ENCODE measurements around the gene RAB11A. TPM values are rescaled to one million over a fixed set of nuclear protein-coding genes. Genes with fewer than 3 reads are reported as not detected.

RAB11A gene
- total RNA-seq, 2 experiments from 2014 or later = 139 to 183 TPM

- no peak for ATAC-seq
- CTCF ChIA-PET = no interaction called here
- no peaks in the 10 kb centered on the region for H3K9me3 Mint-ChIP-seq (ENCODE audit: low read depth)
These were observed 60.3 kb downstream of the RAB11A start for GRCh38 chr15:65929573-65929972.

DNA sequence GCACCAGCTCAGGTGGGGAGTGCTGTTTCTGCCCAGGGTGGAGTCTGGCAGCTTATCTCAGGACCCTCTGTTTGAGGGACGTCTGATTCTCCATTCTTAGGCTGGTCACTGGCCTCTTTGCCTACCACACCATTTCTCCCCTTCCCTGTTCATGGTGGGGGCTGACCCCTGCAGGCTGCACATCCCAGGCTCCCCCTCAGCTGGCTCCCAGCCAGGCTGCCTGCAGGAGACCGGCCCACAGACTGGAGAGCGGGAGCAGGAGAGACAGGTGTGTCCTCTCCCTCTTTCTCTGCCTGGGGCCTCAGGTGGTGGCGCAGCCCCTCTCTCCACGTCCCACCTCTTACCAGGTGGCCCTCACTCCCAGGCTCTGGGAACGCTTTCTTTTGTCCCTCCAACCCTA, 60.8 kb downstream of the RAB11A start:
- no peak overlapping the region for H3K27ac Mint-ChIP-seq
- H3K27me3 Mint-ChIP-seq = no peaks in the 10 kb centered on the region
- H3K9me3 Mint-ChIP-seq (ENCODE audit: low read depth) = no peaks in the 10 kb centered on the region
- H3K4me3 Mint-ChIP-seq = no peak overlapping the region
- H3K4me1 Mint-ChIP-seq = no peaks in the 10 kb centered on the region
- ATAC-seq = no peak
- CTCF ChIA-PET = interaction anchor here (1.0 kb wide), 1 partner anchor 9 kb away, joined by 4 read pairs; no protein-coding TSS in a partner anchor
- DNase-seq = no peak
- no peaks in the 10 kb centered on the region for H3K36me3 Mint-ChIP-seq

More at GRCh38 chr15:65929573-65929972, 60.3 kb downstream of the RAB11A start:
- Mint-ChIP-seq H3K27me3 (no peaks in the 10 kb centered on the region), H3K4me3 (no peak overlapping the region), H3K36me3 (no peaks in the 10 kb centered on the region), H3K4me1 (no peaks in the 10 kb centered on the region), H3K27ac (no peak overlapping the region)
- no peak for DNase-seq

DNA sequence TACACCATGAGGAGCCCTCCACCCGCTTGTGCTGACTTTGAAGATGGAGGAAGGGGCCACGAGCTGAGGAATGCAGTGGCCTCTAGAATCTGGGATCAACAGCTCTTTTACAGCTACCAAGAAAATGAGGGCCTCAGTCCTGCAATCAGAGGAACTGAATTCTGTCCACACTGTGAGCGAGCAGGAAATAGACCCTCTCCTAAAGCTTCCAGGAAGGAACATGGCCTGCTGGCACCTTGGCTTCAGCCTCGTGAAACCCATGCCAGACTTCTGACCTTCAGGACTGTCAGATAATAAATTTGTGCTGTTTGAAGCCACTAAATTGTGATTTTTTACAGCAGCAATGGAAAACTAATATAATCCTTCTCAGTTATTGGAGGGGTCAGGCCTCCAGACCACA, 61.9 kb downstream of the RAB11A start:
- H3K36me3 Mint-ChIP-seq = no peaks in the 10 kb centered on the region

GRCh38 chr15:65935391-65935790, 66.1 kb downstream of the RAB11A start:
- ATAC-seq = no peak
- Mint-ChIP-seq H3K27ac (no peak overlapping the region), H3K36me3 (no peaks in the 10 kb centered on the region), H3K27me3 (no peaks in the 10 kb centered on the region), H3K4me1 (peaks cover 11% of the 10 kb centered on the region), H3K9me3 (ENCODE audit: low read depth) (no peaks in the 10 kb centered on the region), H3K4me3 (no peak overlapping the region)
- CTCF ChIA-PET = no interaction called here
- DNase-seq = no peak

More for the DNA sequence above, 61.9 kb downstream of the RAB11A start:
- H3K27me3 Mint-ChIP-seq = no peaks in the 10 kb centered on the region
- H3K4me1 Mint-ChIP-seq = no peaks in the 10 kb centered on the region
- no peaks in the 10 kb centered on the region for H3K9me3 Mint-ChIP-seq (ENCODE audit: low read depth)
- DNase-seq = no peak
- H3K27ac Mint-ChIP-seq = no peak overlapping the region
- ATAC-seq = no peak
- CTCF ChIA-PET = no interaction called here
- H3K4me3 Mint-ChIP-seq = no peak overlapping the region

- ATAC-seq = no peak
These were observed 67.0 kb downstream of the RAB11A start for GRCh38 chr15:65936282-65936681.

DNA sequence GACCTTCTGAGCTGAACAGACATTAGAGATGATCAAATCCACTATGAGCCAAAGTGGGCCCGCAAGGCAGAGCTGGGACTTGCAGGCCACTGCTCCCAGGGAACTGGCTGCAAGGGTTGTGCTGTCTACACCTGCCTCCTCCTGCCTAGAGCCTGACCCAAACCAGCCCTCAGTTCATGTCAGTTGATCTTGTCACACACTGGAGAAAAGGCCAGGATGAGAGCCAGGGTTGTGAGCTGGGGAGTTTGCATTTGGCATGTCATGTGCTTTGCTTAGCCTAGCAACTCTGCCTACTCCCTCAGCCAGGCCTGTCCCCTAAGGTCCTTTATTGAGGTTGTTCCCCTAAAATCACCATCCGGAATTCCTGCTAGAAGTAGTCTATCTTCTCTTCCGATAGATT, 67.8 kb downstream of the RAB11A start:
- Mint-ChIP-seq H3K9me3 (ENCODE audit: low read depth) (no peaks in the 10 kb centered on the region), H3K27ac (no peak overlapping the region), H3K4me3 (no peak overlapping the region), H3K36me3 (no peaks in the 10 kb centered on the region), H3K4me1 (peaks cover 21% of the 10 kb centered on the region), H3K27me3 (peaks cover 11% of the 10 kb centered on the region)
- DNase-seq = no peak
- ATAC-seq = no peak
- CTCF ChIA-PET = no interaction called here

More at GRCh38 chr15:65936282-65936681, 67.0 kb downstream of the RAB11A start:
- CTCF ChIA-PET = no interaction called here
- H3K27ac Mint-ChIP-seq = no peak overlapping the region
- no peaks in the 10 kb centered on the region for H3K36me3 Mint-ChIP-seq
- DNase-seq = no peak
- H3K4me1 Mint-ChIP-seq = peaks cover 14% of the 10 kb centered on the region
- no peak overlapping the region for H3K4me3 Mint-ChIP-seq
- peaks cover 5% of the 10 kb centered on the region for H3K27me3 Mint-ChIP-seq
- H3K9me3 Mint-ChIP-seq (ENCODE audit: low read depth) = no peaks in the 10 kb centered on the region

DNA sequence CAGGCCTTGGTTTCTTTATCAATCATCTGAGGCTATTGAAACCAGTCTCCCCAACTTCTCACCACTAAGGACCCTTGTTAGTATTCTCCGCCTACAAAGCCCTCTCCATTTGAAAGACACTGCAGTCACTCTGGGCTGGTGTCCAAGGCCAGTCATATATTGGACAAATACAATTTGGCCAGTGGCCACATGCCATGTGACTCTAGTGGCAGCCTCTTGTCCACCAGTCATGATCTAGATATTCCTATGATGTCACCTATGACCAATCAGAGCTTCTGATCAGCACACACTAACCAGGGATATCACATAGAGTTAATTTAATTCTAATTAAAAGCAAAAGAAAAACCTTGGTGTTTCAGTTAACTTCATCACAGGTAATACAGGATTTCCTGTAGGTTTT, 68.2 kb downstream of the RAB11A start:
- no peak overlapping the region for H3K4me3 Mint-ChIP-seq
- H3K4me1 Mint-ChIP-seq = peaks cover 25% of the 10 kb centered on the region
- H3K36me3 Mint-ChIP-seq = no peaks in the 10 kb centered on the region
- CTCF ChIA-PET = no interaction called here
- DNase-seq = no peak
- no peak for ATAC-seq
- H3K27ac Mint-ChIP-seq = no peak overlapping the region
- H3K9me3 Mint-ChIP-seq (ENCODE audit: low read depth) = no peaks in the 10 kb centered on the region
- H3K27me3 Mint-ChIP-seq = peaks cover 11% of the 10 kb centered on the region

GRCh38 chr15:65938604-65939003, 69.3 kb downstream of the RAB11A start:
- Mint-ChIP-seq H3K27me3 (peaks cover 16% of the 10 kb centered on the region), H3K4me3 (no peak overlapping the region), H3K36me3 (no peaks in the 10 kb centered on the region), H3K27ac (no peak overlapping the region), H3K9me3 (ENCODE audit: low read depth) (no peaks in the 10 kb centered on the region), H3K4me1 (peaks cover 35% of the 10 kb centered on the region)
- no peak for ATAC-seq
- DNase-seq = no peak
- CTCF ChIA-PET = interaction anchor here (0.9 kb wide), 1 partner anchor 14 kb away, joined by 3 read pairs; no protein-coding TSS in a partner anchor

DNA sequence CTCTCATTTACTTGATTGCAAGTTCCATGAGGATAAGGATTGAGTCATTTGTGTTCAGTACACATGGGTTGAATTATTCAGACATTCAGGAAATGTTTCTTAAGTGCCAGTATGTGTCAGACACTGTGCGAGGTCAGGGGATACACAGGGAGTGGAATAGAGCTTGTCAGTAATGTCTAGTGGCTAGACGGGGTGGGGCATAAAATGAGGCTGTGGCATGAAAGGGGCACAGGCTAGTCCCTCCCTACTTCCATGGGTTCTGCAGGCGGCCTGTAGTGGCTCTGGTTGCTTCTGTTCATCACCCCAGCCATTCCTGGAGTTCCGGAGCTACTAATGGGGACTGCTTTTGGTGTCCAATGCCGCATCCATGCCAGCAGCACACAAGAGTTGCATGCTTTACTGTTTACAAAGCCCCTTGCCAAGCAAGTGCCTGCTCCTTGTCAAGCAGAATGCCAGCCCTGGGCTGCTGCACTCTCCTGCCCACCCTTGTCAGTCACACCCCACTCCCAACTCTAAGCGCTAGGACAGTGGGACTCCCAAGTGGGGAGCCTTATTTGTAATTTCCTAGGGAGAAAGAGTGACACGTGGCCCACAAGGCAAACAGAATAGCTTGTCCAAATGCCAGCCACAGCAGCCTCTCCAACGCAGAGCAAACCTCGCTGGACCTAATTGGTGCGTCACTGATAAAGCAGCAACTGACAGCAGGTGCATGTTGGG, 70.8 kb downstream of the RAB11A start:
- H3K27ac Mint-ChIP-seq = no peak overlapping the region
- CTCF ChIA-PET = no interaction called here
- no peak for DNase-seq
- H3K4me3 Mint-ChIP-seq = no peak overlapping the region
- H3K27me3 Mint-ChIP-seq = peaks cover 21% of the 10 kb centered on the region
- no peak for ATAC-seq
- no peaks in the 10 kb centered on the region for H3K36me3 Mint-ChIP-seq
- H3K4me1 Mint-ChIP-seq = peaks cover 37% of the 10 kb centered on the region
- H3K9me3 Mint-ChIP-seq (ENCODE audit: low read depth) = no peaks in the 10 kb centered on the region

GRCh38 chr15:65940618-65940909, 71.3 kb downstream of the RAB11A start:
- H3K27me3 Mint-ChIP-seq = peaks cover 21% of the 10 kb centered on the region
- ATAC-seq = no peak
- peaks cover 37% of the 10 kb centered on the region for H3K4me1 Mint-ChIP-seq
- CTCF ChIA-PET = no interaction called here
- H3K27ac Mint-ChIP-seq = no peak overlapping the region
- no peaks in the 10 kb centered on the region for H3K9me3 Mint-ChIP-seq (ENCODE audit: low read depth)
- no peaks in the 10 kb centered on the region for H3K36me3 Mint-ChIP-seq
- no peak overlapping the region for H3K4me3 Mint-ChIP-seq
- no peak for DNase-seq

Other genes with a start within 250 kb of the RAB11A start
- gene SLC24A1, start 247.6 kb upstream of the RAB11A start, total RNA-seq = 1 to 10 TPM; 4.2 to 4.3 TPM
- 10 to 100 TPM; 47.3 to 52.0 TPM for gene DENND4A, start 77.2 kb upstream of the RAB11A start, total RNA-seq